Tibial nerve (tissue), 4 donors: ENCODE data around the gene VIPR2. TPM values are rescaled to one million over a fixed set of nuclear protein-coding genes. Genes with fewer than 3 reads are reported as not detected.

ENCODE experiments used
- DNase-seq, 2 donors: peaks; one replicate each; pipeline ENCODE4 v3.0.0-alpha.2; 2019; ENCODE audit warnings: low spot score in 2 of 2
- H3K27ac ChIP-seq, 4 donors: fragments of 200-600 bp; sonication (generic) in 3 of 4; one replicate each; pipeline ENCODE4 v1.5.1; 2017 to 2019; ENCODE audit warnings: mild to moderate bottlenecking in 1 of 4
- H3K27me3 ChIP-seq, 2 donors: fragments of 200-600 bp; sonication (generic) in 1 of 2; one replicate each; pipeline versions ENCODE4 v1.5.1 to v1.6.0; 2017 to 2019
- H3K36me3 ChIP-seq, 3 donors: fragments of 200-600 bp; sonication (generic); one replicate each; pipeline ENCODE4 v1.5.1; 2018 to 2019
- H3K4me1 ChIP-seq, 4 donors: fragments of 200-600 bp; sonication (generic) in 3 of 4; one replicate each; pipeline ENCODE4 v1.5.1; 2017 to 2019
- H3K4me3 ChIP-seq, 4 donors: fragments of 200-600 bp; sonication (generic) in 3 of 4; one replicate each; pipeline ENCODE4 v1.5.1; 2017 to 2019; ENCODE audit warnings: mild to moderate bottlenecking in 1 of 4, moderate library complexity in 1 of 4
- H3K9me3 ChIP-seq, 4 donors: fragments of 200-600 bp; sonication (generic) in 3 of 4; one replicate each; pipeline ENCODE4 v1.5.1; 2017 to 2019
- CTCF ChIP-seq, 5 experiments: fragments of 200-600 bp in 3 of 5; fragments of 450-650 bp in 2 of 5; sonication (generic) in 3 of 5; IDR thresholded peaks; one replicate each; pipeline ENCODE4 v1.5.1; 2016 to 2019; ENCODE audit warnings: antibody characterized with exemption in 5 of 5, mild to moderate bottlenecking in 3 of 5, moderate library complexity in 2 of 5
- EP300 ChIP-seq, 2 donors: sonication (generic); formaldehyde crosslinking; IDR thresholded peaks; one replicate each; pipeline ENCODE4 v1.6.1; 2017; ENCODE audit warnings: antibody characterized with exemption in 2 of 2, mild to moderate bottlenecking in 1 of 2
- POLR2A ChIP-seq, 2 donors: fragments of 450-650 bp; IDR thresholded peaks; one replicate each; pipeline ENCODE4 v1.6.1; 2017; ENCODE audit warnings: antibody characterized with exemption in 2 of 2, mild to moderate bottlenecking in 2 of 2, moderate library complexity in 2 of 2
- WGBS, 2 donors: methylation state at CpG; one replicate each; pipeline ENCODE4 v1.1.5; 2018; 5-methylcytosine and 5-hydroxymethylcytosine counted together
- total RNA-seq, 4 donors: library from RNA; depleted of rRNA; stranded (reverse); fragments of >200 nt; gene quantifications; one replicate each; pipeline ENCODE4 v1.1.0, GENCODE V29; 2016

Gene VIPR2
- total RNA-seq, 4 donors from 2014 or later, result 0.22 to 3.6 (median 2.9) TPM

- H3K27ac ChIP-seq, result no peak overlapping the region
- no peak for DNase-seq
- 92 to 95% methylated on average over 18 of the region's 24 CpGs for WGBS, 2 donors
- H3K36me3 ChIP-seq, result no peaks in the 10 kb centered on the region
- H3K4me3 ChIP-seq, result no peak overlapping the region
- H3K9me3 ChIP-seq, result peaks cover 0 to 6% (median 0%) of the 10 kb centered on the region in 4 donors
- TF ChIP-seq CTCF (IDR thresholded peaks at IDR 0.05) (no peak), POLR2A (IDR thresholded peaks at IDR 0.05) (no peak), EP300 (IDR thresholded peaks at IDR 0.05) (no peak)
- H3K4me1 ChIP-seq, result no peaks in the 10 kb centered on the region
- no peaks in the 10 kb centered on the region for H3K27me3 ChIP-seq
Measured at GRCh38 chr7:159040912-159041711, 103.6 kb downstream of the VIPR2 start.

GRCh38 chr7:159040146-159040545 lies 104.5 kb downstream of the VIPR2 start:
- DNase-seq, result no peak
- no peak overlapping the region for H3K4me3 ChIP-seq
- H3K27me3 ChIP-seq, result no peaks in the 10 kb centered on the region
- no peak overlapping the region for H3K27ac ChIP-seq
- no peak for TF ChIP-seq EP300 (IDR thresholded peaks at IDR 0.05)
- TF ChIP-seq POLR2A (IDR thresholded peaks at IDR 0.05), result no peak
- no peak for TF ChIP-seq CTCF (IDR thresholded peaks at IDR 0.05)
- no peaks in the 10 kb centered on the region for H3K4me1 ChIP-seq
- peaks cover 0 to 6% (median 0%) of the 10 kb centered on the region in 4 donors for H3K9me3 ChIP-seq
- no peaks in the 10 kb centered on the region for H3K36me3 ChIP-seq
- 79 to 83% methylated on average over 9 of the region's 10 CpGs for WGBS, 2 donors

GRCh38 chr7:159039716-159040115 lies 105.0 kb downstream of the VIPR2 start:
- Histone ChIP-seq H3K9me3 (peaks cover 0 to 6% (median 0%) of the 10 kb centered on the region in 4 donors), H3K4me3 (no peak overlapping the region), H3K27ac (no peak overlapping the region), H3K36me3 (no peaks in the 10 kb centered on the region), H3K27me3 (no peaks in the 10 kb centered on the region), H3K4me1 (no peaks in the 10 kb centered on the region)
- WGBS, 2 donors, result 92 to 95% methylated on average over 14 of the region's 14 CpGs
- DNase-seq, result no peak
- TF ChIP-seq EP300 (IDR thresholded peaks at IDR 0.05) (no peak), CTCF (IDR thresholded peaks at IDR 0.05) (no peak), POLR2A (IDR thresholded peaks at IDR 0.05) (no peak)

- TF ChIP-seq CTCF (IDR thresholded peaks at IDR 0.05) (no peak), POLR2A (IDR thresholded peaks at IDR 0.05) (no peak)
- Histone ChIP-seq H3K4me1 (no peaks in the 10 kb centered on the region), H3K9me3 (no peaks in the 10 kb centered on the region), H3K27ac (no peak overlapping the region), H3K36me3 (no peaks in the 10 kb centered on the region), H3K4me3 (no peak overlapping the region), H3K27me3 (no peaks in the 10 kb centered on the region)
- DNase-seq, result no peak
- WGBS, 2 donors, result 73 to 79% methylated on average over 10 of the region's 10 CpGs
Measured at GRCh38 chr7:159038066-159038465, 106.6 kb downstream of the VIPR2 start.

- Histone ChIP-seq H3K27me3 (no peaks in the 10 kb centered on the region), H3K36me3 (no peaks in the 10 kb centered on the region), H3K9me3 (no peaks in the 10 kb centered on the region), H3K4me3 (no peak overlapping the region), H3K4me1 (no peaks in the 10 kb centered on the region), H3K27ac (no peak overlapping the region)
- 74 to 76% methylated on average over 21 of the region's 21 CpGs for WGBS, 2 donors
- TF ChIP-seq POLR2A (IDR thresholded peaks at IDR 0.05), result no peak
- no peak for TF ChIP-seq EP300 (IDR thresholded peaks at IDR 0.05)
- TF ChIP-seq CTCF (IDR thresholded peaks at IDR 0.05), result no peak
- peak in 1 of 2 donors; percentile 2 for DNase-seq
Measured at GRCh38 chr7:159036916-159037605, 107.6 kb downstream of the VIPR2 start.
